PC-9 (cell line): ENCODE data around the gene MEAK7. TPM values are rescaled to one million over a fixed set of nuclear protein-coding genes. Genes with fewer than 3 reads are reported as not detected.

ENCODE experiments used
- BruUV-seq: library from RNA; stranded (reverse); fragments of 400-500 nt; replicated peaks from 2 replicates; lab custom pipeline; 2021; lab: Mats Ljungman, UMichigan
- CTCF ChIA-PET: fragments of 300-600 bp; sonication (Branson Sonifier 250); formaldehyde crosslinking; loops from one replicate; lab custom pipeline; 2022; ENCODE audit warnings: antibody characterized with exemption; lab: Charles Lee
- POLR2A ChIA-PET: fragments of 300-600 bp; sonication (Branson Sonifier 250); formaldehyde crosslinking; loops from one replicate; lab custom pipeline; 2022; ENCODE audit warnings: antibody characterized with exemption; ENCODE audit not compliant: unreplicated experiment; lab: Charles Lee
- DNase-seq, 2 experiments: peaks; one replicate each; pipeline versions ENCODE4 v3.0.0 to v3.0.0-alpha.2; 2015 to 2022; ENCODE audit warnings: mixed read lengths in 1 of 2
- H2AFZ ChIP-seq: fragments of 200-600 bp; sonication (generic); 2 replicates; pipeline ENCODE4 v1.8.1; 2017; ENCODE audit warnings: antibody characterized with exemption
- H3F3A ChIP-seq: fragments of 200-600 bp; sonication (generic); 2 replicates; pipeline ENCODE4 v1.8.1; 2017; ENCODE audit warnings: antibody characterized with exemption, mild to moderate bottlenecking, low read depth; ENCODE audit not compliant: insufficient read depth
- H3K27ac ChIP-seq: fragments of 200-600 bp; sonication (generic); 2 replicates; pipeline ENCODE4 v1.6.1; 2016; ENCODE audit warnings: mixed run types
- H3K27me3 ChIP-seq: fragments of 200-600 bp; sonication (generic); 2 replicates; pipeline ENCODE4 v1.6.1; 2016; ENCODE audit warnings: low read depth, mixed run types; ENCODE audit not compliant: insufficient read depth
- H3K36me3 ChIP-seq: fragments of 200-600 bp; sonication (generic); 2 replicates; pipeline ENCODE4 v1.6.1; 2016; ENCODE audit warnings: low read depth, mixed run types
- H3K4me1 ChIP-seq: fragments of 200-600 bp; sonication (generic); replicated peaks from 2 replicates; pipeline ENCODE4 v1.6.1; 2016; ENCODE audit warnings: mixed run types; ENCODE audit not compliant: insufficient read depth
- H3K4me2 ChIP-seq: fragments of 200-600 bp; sonication (generic); 2 replicates; pipeline ENCODE4 v1.6.1; 2017; ENCODE audit warnings: mixed run types
- H3K4me3 ChIP-seq: fragments of 200-600 bp; sonication (generic); 2 replicates; pipeline ENCODE4 v1.6.1; 2016; ENCODE audit warnings: mixed run types
- H3K79me2 ChIP-seq: fragments of 200-600 bp; sonication (generic); 2 replicates; pipeline ENCODE4 v1.6.1; 2017; ENCODE audit warnings: low read depth, mixed run types
- H3K9me2 ChIP-seq: fragments of 200-600 bp; sonication (generic); 2 replicates; pipeline ENCODE4 v1.8.1; 2017; ENCODE audit warnings: mild to moderate bottlenecking; ENCODE audit not compliant: insufficient read depth
- H3K9me3 ChIP-seq: fragments of 200-600 bp; sonication (generic); 2 replicates; pipeline ENCODE4 v1.8.1; 2016; ENCODE audit warnings: low read depth; ENCODE audit not compliant: insufficient read depth
- H4K20me1 ChIP-seq: fragments of 200-600 bp; sonication (generic); 2 replicates; pipeline ENCODE4 v1.8.1; 2017; ENCODE audit not compliant: insufficient read depth
- CTCF ChIP-seq: fragments of 200-600 bp; sonication (generic); conservative IDR thresholded peaks from 2 replicates; pipeline ENCODE4 v1.6.1; 2017; ENCODE audit warnings: mixed run types, antibody characterized with exemption, mild to moderate bottlenecking, moderate library complexity
- EZH2 ChIP-seq: fragments of 200-600 bp; sonication (generic); IDR thresholded peaks from 2 replicates; pipeline ENCODE4 v1.8.0; 2017; ENCODE audit warnings: antibody characterized with exemption, low read depth
- intact Hi-C: fragments of 100-400 bp; cut with micrococcal nuclease; formaldehyde crosslinking; loops from one replicate; pipeline ENCODE4 v1.10.0; 2022; ENCODE audit not compliant: unreplicated experiment
- total RNA-seq: library from RNA; stranded (reverse); gene quantifications from 2 replicates; pipeline ENCODE4 v1.2.3, GENCODE V29; 2021

Gene MEAK7
- total RNA-seq, 1 experiment from 2014 or later, result 73.4 TPM

DNA sequence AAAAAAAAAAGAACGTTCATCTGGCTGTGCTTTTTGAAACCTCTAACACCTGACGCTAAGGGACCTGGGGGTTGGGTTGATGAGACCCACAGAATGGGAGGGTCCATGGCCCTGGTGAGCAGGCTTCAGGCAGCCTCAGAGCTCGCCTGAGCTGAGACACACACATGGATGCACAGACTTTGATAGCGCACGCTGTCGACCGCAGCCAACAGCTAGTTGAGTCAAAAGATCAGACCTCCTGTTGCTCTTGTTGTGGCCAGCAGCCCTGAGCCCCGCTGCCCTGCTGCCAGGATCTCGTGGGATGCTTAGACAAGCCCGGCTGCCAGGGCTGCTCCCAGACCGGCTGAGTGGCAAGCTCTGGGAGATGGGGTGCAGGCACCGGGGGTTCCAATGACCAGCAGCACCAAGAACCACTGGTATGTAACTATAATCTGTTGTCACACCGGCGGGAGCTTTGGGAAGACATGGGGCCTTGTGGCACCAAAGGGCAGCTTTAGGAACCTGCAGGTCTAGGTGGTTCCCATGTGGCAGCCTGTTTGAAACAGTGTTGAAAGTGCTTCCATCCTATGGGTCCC is 20.0 kb upstream of the MEAK7 start:
- no peak for DNase-seq
- Histone ChIP-seq H3K4me2 (no peak overlapping the region), H4K20me1 (no peaks in the 10 kb centered on the region), H3K9me3 (no peaks in the 10 kb centered on the region), H3K9me2 (no peaks in the 10 kb centered on the region), H3K4me1 (no peaks in the 10 kb centered on the region), H3K4me3 (no peak overlapping the region), H2AFZ (no peak overlapping the region), H3K36me3 (no peaks in the 10 kb centered on the region), H3F3A (0 out of 2 replicates have a peak, but pooled peaks cover 3% of the 10 kb centered on the region), H3K27ac (no peak overlapping the region), H3K27me3 (peaks cover 4% of the 10 kb centered on the region; the same call in 1 of the 2 replicates), H3K79me2 (no peaks in the 10 kb centered on the region)
- no peak for TF ChIP-seq CTCF
- TF ChIP-seq EZH2, result no peak
- POLR2A ChIA-PET, result no interaction called here
- BruUV-seq, result no TSS peak
- intact Hi-C loops, result no loop called here
- CTCF ChIA-PET, result no interaction called here

DNA sequence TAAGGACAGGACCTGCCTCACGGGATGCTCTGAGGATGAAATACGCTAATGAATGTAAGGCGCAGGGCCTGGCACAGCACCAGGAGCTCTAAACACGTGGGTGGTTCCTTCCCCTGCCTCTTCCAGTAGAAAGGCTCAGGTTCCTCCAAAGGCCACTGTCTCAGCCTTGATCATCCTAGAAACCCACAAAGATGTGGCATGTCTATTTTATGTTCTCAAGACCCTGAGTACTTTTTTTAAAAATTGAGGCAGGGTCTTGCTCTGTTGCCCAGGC is 17.0 kb upstream of the MEAK7 start:
- H3K4me3 ChIP-seq, result no peak overlapping the region
- no peaks in the 10 kb centered on the region for H4K20me1 ChIP-seq
- DNase-seq, result no peak
- H2AFZ ChIP-seq, result no peak overlapping the region
- ChIA-PET POLR2A (no interaction called here), CTCF (no interaction called here)
- H3K9me2 ChIP-seq, result no peaks in the 10 kb centered on the region
- BruUV-seq, result no TSS peak
- H3K4me1 ChIP-seq, result 0 out of 2 replicates have a peak, but pooled peaks cover 6% of the 10 kb centered on the region
- TF ChIP-seq CTCF (no peak), EZH2 (no peak)
- H3F3A ChIP-seq, result 0 out of 2 replicates have a peak, but pooled peaks cover 3% of the 10 kb centered on the region
- H3K79me2 ChIP-seq, result no peaks in the 10 kb centered on the region
- H3K27me3 ChIP-seq, result no peaks in the 10 kb centered on the region
- no peaks in the 10 kb centered on the region for H3K9me3 ChIP-seq
- intact Hi-C loops, result no loop called here
- no peak overlapping the region for H3K4me2 ChIP-seq
- no peak overlapping the region for H3K27ac ChIP-seq
- no peaks in the 10 kb centered on the region for H3K36me3 ChIP-seq

DNA sequence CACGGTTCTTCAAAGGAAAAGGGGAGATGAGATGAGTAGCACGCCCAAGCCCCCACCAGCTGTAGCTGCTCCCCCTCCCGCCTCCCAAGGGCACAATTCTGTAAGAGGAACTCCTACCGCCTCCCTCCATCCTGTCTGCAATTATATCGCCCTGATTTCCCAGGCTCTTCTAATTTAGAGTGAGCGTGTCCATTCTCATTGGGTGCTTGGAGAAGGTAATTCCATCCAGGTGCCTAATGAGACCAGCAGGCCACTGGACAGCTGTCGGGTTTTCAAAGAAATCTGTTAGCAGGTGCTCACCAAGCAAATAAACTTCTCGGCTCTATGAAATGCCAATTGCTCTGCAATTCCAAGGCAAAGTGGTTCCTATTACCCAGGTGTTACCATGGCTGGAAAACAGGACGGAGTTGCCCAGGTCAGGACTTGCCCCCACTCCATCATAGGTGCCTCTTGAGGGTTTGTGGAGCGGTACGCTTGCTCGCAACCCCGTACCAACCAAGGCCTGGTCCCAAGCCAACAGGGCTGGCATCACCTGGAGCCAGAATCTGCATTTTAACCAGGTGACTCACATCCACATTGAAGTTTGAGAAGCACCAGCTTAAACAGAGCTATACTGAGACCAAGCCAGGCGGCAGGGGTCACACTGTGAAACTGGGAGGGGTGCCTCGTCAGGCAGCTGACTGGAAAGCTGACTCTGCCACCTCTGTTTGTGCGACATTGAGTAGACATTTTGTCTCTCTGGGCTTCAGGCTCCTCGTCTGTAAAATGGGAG is 16.5 kb upstream of the MEAK7 start:
- Histone ChIP-seq H3K4me2 (no peak overlapping the region), H4K20me1 (no peaks in the 10 kb centered on the region), H3K27me3 (no peaks in the 10 kb centered on the region), H2AFZ (no peak overlapping the region), H3K4me1 (0 out of 2 replicates have a peak, but pooled peaks cover 6% of the 10 kb centered on the region), H3F3A (0 out of 2 replicates have a peak, but pooled peaks cover 3% of the 10 kb centered on the region), H3K27ac (no peak overlapping the region), H3K36me3 (no peaks in the 10 kb centered on the region), H3K79me2 (no peaks in the 10 kb centered on the region), H3K9me3 (no peaks in the 10 kb centered on the region), H3K9me2 (no peaks in the 10 kb centered on the region), H3K4me3 (no peak overlapping the region)
- DNase-seq, result no peak
- intact Hi-C loops, result no loop called here
- TF ChIP-seq EZH2, result no peak
- TF ChIP-seq CTCF, result no peak
- ChIA-PET POLR2A (no interaction called here), CTCF (interaction anchor here (0.5 to 1.0 kb wide), 2 partner anchors 12 to 45 kb away, joined by 3 to 7 read pairs; no protein-coding TSS in a partner anchor)
- no TSS peak for BruUV-seq
